Measurements from ENCODE around the gene ACTR3.
"Not testable (repeated sequence)": the region's sequence is repeated elsewhere in the genome, so short reads cannot be mapped to it uniquely, and the experiment has no call there.

The ACTR3 gene

GRCh38 chr2:113889471-113890252 is at the start of gene ACTR3:
ACTR3 (plus strand) TSS chr2:113890089; CDS start chr2:113890280, 191 bp downstream.
- peak; percentile 97 for DNase-seq (ENCODE audit: low read depth)

- DNase-seq (ENCODE audit: low read depth): no peak
These were observed 49.4 kb upstream of the ACTR3 start for GRCh38 chr2:113840518-113840917.

GRCh38 chr2:113842919-113843736 is 46.8 kb upstream of the ACTR3 start:
- no peak for DNase-seq (ENCODE audit: low read depth)

- DNase-seq (ENCODE audit: low read depth): not testable (repeated sequence)
These were observed 46.2 kb upstream of the ACTR3 start for GRCh38 chr2:113843737-113844050.

- DNase-seq (ENCODE audit: low read depth): no peak
These were observed 44.6 kb upstream of the ACTR3 start for GRCh38 chr2:113845261-113845660.

- not testable (repeated sequence) for DNase-seq (ENCODE audit: low read depth)
These were observed 44.1 kb upstream of the ACTR3 start for GRCh38 chr2:113845796-113846195.

GRCh38 chr2:113846429-113846828 is 43.5 kb upstream of the ACTR3 start:
- DNase-seq (ENCODE audit: low read depth): no peak

- no peak for DNase-seq (ENCODE audit: low read depth)
These were observed 42.7 kb upstream of the ACTR3 start for GRCh38 chr2:113847144-113847543.

- DNase-seq (ENCODE audit: low read depth): no peak
These were observed 41.0 kb upstream of the ACTR3 start for GRCh38 chr2:113848758-113849415.

- no peak for DNase-seq (ENCODE audit: low read depth)
These were observed 39.2 kb upstream of the ACTR3 start for GRCh38 chr2:113850687-113851086.

GRCh38 chr2:113851640-113852039 is 38.2 kb upstream of the ACTR3 start:
- DNase-seq (ENCODE audit: low read depth): no peak

GRCh38 chr2:113854208-113854607 is 35.7 kb upstream of the ACTR3 start:
- DNase-seq (ENCODE audit: low read depth): no peak

GRCh38 chr2:113854970-113855740 is 34.7 kb upstream of the ACTR3 start:
- no peak for DNase-seq (ENCODE audit: low read depth)

GRCh38 chr2:113857464-113857863 is 32.4 kb upstream of the ACTR3 start:
- DNase-seq (ENCODE audit: low read depth): no peak

- DNase-seq (ENCODE audit: low read depth): no peak
These were observed 31.1 kb upstream of the ACTR3 start for GRCh38 chr2:113858764-113859163.

- no peak for DNase-seq (ENCODE audit: low read depth)
These were observed 28.1 kb upstream of the ACTR3 start for GRCh38 chr2:113861740-113862139.

- no peak for DNase-seq (ENCODE audit: low read depth)
These were observed 26.7 kb upstream of the ACTR3 start for GRCh38 chr2:113863144-113863543.

- DNase-seq (ENCODE audit: low read depth): no peak
These were observed 22.3 kb upstream of the ACTR3 start for GRCh38 chr2:113867571-113867970.

GRCh38 chr2:113869253-113869652 is 20.6 kb upstream of the ACTR3 start:
- no peak for DNase-seq (ENCODE audit: low read depth)

- DNase-seq (ENCODE audit: low read depth): no peak
These were observed 17.7 kb upstream of the ACTR3 start for GRCh38 chr2:113872201-113872600.

- no peak for DNase-seq (ENCODE audit: low read depth)
These were observed 16.0 kb upstream of the ACTR3 start for GRCh38 chr2:113873867-113874266.

- DNase-seq (ENCODE audit: low read depth): no peak
These were observed 14.8 kb upstream of the ACTR3 start for GRCh38 chr2:113875135-113875534.
